EH (cell line): Measurements from ENCODE around the gene CD209.

ENCODE experiments used
- DNase-seq: peaks from one replicate; pipeline ENCODE4 v3.0.0-alpha.2; 2015; ENCODE audit warnings: low read depth

CD209 gene

DNA sequence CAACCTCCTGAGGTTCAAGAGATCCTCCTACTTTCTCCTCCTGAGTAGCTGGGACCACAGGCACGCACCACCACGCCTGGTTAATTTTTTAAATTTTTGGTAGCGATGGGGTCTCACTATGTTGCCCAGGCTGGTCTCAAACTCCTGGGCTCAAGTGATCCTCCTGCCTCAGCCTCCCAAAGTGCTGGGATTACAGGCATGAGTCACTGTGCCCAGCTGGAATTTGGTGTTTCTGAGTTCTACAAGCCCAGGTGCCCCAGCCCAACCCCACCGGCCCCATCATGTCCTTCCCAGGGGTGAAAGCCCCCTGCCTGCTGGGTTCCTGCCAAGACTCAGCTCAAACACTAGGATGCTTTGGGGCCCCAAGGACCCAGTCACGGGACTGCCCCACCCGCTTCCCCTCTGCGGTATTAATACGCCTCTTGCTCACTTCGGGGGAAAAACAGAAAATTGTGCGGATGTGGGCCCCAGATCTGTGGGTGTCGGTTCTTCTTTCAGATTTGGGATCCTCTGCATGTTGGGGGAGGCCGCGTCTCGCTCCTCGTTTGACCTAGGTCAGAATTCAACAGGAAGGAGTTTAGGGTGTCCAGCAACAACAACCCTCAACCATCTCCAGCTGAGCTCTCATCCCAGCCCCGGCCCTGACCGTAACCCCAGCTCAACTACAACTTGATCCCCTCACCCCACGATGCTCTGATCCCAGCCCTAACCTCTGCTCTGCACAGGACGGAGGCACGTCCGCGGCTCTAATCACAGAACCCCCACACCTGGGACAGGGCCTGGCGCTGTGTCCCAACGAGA lies 41.7 kb downstream of the CD209 start:
- DNase-seq: no peak

DNA sequence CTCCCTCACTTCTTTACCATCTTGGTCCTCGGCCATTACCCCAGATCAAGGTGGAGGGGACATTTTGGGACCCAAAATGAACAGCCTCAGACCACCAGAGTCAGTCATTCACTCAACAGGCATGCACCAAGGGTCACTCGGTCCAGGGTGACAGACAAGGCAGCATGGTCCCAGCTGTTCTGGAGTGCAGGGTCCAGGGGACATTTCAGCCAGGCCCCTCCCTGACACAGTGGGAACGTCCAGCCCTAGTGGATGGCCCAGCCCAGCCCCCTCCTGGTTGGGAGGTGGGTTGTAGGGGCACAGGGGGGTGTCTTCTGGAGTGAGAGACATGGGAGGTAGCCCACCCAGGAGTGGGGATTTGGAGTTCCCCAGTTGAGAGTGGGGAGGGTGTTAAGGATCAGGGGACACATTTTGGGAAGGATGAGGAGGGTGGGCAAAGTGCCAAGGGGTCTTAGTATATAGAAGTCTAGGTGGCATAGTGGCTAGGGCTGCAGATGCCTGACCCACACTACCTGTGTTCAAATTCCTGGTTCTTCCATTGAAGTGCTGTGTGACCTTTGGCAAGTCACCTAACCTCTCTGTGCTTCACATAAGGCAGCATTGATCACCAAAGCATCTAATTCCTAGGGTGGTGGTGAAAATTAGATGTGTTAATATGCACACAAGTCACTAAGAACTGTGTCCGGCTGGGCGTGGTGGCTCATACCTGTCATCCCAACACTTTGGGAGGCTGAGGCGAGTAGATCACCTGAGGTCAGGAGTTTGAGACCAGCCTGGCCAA lies 42.9 kb downstream of the CD209 start:
- no peak for DNase-seq

DNA sequence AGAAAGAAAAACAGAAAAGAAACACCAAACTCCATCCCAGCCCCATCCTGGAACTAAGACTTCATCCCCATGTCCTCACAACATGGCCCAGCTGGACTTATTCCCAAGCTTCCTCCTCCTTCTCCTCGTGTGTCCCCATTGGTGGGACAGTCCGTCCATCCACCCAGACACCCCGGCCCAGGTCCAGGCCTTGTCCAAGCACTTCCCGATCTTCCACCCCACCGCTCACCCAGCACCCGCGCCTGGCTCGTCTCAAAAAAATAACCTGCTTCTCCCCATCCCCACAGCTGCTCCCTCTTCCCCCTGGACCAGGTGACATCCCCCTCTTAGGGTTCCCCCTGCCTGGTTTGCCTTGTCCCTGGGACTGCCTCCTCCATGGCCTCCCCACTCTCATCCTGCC lies 44.0 kb downstream of the CD209 start:
- DNase-seq: no peak

DNA sequence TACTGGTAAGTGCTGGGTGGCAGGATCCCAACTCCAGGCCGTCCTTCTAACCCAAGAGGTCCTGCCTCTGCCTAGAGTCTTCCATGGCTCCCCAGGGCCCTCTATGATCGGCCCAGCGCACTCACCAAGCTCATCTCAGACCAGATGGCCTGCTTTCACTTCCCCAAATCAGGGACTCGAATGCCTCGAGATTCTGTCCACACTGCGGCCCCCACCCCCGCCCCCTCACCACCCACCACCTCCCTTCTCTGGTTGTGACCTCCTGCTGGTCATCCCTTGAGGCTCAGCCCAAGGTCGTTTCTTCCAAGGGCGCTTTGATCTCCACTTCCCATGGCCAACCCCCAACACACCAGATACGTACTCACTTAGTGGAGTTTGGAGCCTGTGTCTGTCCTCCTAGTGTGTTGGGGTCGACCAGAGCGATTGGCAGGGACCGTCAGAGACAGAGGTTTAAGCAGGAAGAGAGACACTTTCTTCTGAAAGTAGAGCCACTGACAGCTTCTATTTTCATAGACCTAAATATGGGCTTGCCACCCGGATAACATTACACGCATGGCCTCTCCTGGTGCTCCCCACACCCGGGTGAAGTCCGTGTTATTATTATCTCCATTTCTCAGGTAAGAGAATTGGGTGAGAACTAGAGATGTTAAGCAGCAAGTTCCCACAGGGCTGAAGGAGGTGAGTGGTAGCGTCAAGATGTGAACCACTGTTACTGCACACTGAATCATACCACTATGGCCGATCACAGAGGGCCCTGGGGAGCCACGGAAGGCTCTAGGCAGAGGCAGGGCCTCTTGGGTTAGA lies 45.5 kb downstream of the CD209 start, which contains the start of gene FCER2:
Gene FCER2 (minus strand): TSS at position 478 of the 804 bp plus-strand sequence. CDS start 2,371 bp downstream, outside the sequence.
- no peak for DNase-seq

DNA sequence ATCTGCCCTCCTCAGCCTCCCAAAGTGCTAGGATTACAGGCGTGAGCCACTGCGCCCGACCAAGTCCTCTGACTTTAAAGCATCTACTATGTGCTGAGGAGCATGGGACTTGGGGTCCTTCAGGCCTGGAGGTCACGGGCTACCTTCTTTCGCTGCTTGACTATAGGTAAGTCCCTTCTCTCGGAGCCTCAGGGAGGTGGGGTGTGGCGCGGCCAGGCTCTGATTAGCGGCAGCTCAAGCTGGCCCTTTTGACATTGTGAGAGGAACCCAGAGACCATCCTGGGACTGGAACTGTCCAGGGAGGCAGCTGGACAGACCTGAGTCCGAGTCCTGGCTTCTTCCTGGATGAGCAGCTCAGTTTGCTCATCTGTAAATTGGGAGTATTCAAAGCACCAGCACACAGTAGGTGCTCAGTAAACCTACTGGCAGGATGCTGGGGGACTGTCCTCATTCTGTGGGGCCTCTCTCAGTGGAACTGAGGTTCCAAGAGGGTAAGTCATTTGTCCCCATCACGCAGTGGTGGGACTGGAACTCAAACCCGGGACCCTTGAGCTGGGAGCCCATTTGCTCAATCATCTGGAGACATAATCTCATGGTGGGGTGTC lies 46.2 kb downstream of the CD209 start:
- DNase-seq: no peak

DNA sequence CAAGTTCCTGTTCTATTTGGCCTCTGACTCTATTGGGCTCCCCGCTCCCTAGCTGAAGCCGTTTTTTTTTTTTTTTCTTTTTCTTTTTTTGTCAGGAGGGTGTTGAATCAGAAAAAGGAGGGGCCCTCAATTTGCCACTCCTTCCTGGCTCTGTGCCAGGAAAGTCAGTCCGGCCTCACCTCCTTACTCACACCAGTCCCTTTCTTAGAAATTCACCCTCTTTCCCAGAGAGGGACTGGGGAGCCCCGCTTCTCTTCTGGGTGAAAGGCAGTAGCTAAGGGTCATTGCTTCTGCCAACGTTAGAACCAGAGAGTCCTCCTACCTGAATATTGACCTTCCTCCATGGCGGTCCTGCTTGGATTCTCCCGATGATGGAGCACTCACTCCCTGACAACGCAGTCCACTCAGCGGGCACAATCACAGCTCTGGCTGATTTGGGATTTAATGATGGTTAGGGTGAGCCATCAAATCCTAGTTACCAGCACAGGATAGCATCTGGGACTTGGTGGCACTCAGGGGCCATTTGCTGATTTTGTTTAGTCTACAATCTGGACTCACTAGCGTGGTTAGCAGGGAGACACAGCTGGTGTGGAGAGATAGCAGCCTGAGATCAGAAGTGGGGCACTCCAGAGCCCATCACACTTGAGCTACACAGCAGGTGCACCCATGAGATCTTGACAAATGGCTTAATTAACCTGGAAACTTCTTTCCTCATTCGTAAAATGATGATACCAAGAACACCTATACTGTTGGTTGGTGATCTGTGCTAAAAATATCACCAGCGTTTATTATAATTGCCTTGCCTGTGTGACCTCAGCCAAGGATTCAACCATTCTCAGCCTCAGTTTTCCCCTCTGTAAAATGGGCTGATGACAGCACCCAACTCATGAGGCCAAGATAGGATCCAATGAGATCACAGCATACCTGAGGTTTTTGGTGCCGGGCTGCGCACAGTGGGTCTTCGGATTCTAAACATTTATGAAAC lies 47.6 kb downstream of the CD209 start:
- no peak for DNase-seq

DNA sequence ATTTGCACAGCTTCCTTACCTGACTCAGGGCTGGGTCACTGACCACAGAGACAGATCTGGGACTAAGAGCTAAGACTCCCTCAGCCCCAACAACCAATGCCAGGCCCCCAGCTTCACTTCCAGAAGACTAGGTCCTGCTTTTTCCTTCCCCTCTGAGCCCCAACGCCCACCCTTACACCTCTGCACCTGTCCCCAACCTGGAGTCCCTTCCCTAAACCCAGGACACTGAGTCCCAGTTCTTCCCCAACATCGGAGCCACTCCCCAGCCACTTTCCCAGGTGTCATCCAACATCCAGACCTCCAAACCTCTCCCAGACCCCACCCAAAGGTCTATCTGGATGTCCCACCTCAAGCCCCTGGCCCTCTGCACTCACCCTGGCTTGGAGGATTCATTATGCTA lies 48.3 kb downstream of the CD209 start:
- no peak for DNase-seq

DNA sequence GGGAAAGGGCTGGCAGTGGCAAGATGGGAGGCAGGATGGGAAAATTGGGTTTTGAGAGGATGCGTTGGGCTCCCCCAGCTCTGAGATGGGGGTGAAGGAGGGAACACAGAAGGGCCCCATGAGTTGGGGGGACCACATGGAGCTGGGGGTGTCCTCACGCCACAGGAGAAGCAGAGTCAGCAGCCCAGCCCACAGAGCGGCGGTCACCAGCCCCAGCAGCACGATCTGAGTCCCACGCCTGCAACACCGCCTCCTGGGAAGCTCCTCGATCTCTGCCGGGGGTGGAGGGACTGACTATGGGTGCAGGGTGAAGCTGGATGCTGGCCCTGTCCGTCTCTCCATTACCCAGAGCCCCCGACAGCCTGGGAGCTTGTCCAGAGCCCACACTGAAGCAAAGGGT lies 48.8 kb downstream of the CD209 start:
- DNase-seq: no peak

DNA sequence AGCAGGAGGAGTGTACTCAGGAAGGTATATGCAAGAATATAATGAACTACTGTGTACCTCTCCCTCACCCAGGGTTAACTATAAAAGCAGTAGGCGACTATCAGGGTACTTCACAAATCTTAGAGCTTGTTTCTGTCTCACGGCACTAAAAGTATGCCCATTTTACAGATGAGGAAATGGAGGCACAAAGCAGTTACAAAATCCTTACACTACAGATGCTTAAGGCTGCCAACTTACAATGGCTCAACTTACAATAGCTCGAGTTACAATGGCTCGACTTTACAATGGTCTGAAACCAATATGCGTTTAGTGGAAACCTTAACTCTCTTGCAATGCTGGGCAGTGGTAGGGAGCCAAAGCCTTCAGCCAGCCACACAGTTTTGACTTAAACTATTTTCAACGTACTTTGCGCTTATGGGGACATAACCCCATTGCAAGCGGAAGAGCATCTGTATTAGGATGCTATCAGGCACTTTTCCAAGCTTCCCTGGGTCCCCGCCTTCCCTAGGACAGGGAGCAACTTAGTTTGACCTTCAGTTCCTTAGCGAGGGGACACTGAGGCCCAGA lies 49.5 kb downstream of the CD209 start:
- no peak for DNase-seq

DNA sequence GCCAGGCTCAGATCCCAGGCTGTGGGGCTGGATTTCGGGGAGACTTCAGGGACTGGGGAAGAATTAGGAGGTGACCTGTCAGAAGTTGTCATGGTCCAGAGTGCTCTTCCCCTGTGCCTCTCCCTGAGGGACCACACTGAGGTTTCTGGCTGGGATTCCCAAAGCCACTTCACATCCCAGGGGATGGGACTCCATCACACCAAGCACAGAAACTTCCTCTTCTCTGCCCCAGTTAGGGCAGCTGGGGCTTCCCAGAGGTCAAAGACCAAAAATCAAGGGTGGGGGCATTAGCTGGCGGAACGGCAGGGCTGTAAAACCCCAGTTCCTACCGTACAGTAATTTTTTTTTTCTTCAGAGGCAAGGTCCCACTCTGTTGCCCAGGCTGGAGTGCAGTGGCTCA lies 52.8 kb downstream of the CD209 start:
- no peak for DNase-seq

DNA sequence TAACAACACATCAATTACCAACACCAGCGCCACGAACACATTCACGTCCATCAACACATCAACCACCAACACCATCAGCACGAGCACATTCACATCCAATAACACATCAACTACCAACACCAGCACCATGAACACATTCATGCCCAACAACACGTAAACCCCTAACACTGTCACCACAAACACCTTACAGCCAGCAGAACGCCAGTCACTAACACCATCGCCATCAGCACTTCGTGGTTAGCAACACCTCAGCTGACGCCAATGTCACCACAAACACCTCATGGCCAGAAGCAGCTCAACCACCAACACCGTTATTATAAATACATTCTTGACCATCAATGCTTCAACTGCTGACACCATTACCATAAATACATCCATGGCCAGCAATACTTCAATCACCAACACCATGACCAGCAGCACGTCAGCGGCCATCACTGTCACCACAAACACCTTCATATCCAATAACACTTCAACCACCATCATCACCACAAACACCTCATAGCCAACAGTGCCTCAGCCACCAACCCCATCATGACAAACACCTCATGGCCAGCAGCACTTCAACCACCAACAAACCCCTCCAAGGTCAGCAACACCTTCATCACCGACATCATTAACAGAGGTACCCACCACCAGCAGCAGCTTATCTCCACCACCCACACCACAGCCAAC lies 54.8 kb downstream of the CD209 start:
- DNase-seq: no peak

DNA sequence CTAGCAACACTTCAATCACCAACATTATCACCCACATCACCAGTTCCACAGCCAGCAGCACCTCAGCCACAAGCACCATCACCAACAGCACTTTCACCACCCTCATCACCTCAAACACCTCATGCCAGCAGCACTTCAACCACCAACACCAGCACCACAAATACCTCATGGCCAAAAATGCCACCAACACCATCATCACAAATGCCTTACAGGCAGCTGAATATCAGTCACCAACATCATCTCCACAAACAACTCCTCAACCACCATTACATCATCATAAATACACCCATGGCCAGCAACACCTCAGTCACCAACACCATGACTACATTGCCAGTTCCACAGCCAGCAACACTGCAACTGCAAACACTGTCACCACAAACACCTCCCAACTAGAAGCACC lies 55.8 kb downstream of the CD209 start:
- DNase-seq: no peak

DNA sequence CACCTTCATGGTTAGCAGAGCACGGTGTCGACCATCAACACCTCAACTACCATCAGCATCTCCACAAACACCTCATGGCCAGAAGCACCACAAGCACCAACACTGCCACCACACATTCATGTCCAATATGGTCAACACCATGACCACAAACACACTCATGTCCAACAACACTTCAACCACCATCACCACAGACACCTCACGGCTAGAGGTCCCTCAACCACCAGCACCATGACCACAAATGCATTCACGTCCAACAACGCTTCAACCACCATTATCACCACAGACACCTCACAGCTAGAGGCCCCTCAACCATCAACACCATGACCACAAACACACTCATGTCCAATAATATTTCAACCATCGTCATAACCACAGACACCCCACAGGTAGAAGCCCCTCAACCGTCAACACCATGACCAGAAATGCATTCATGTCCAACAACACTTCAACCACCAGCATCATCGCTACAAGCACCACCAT lies 56.5 kb downstream of the CD209 start:
- no peak for DNase-seq
